GM19035 (cell line): ENCODE data around the gene NEB.
"Not testable (repeated sequence)": the region's sequence is repeated elsewhere in the genome, so short reads cannot be mapped to it uniquely, and the experiment has no call there.

Experiments used
- ATAC-seq: cut with Tn5 transposase; IDR thresholded peaks from one replicate; pipeline ENCODE4 v1.9.1; 2021; ENCODE audit not compliant: unreplicated experiment

NEB gene

DNA sequence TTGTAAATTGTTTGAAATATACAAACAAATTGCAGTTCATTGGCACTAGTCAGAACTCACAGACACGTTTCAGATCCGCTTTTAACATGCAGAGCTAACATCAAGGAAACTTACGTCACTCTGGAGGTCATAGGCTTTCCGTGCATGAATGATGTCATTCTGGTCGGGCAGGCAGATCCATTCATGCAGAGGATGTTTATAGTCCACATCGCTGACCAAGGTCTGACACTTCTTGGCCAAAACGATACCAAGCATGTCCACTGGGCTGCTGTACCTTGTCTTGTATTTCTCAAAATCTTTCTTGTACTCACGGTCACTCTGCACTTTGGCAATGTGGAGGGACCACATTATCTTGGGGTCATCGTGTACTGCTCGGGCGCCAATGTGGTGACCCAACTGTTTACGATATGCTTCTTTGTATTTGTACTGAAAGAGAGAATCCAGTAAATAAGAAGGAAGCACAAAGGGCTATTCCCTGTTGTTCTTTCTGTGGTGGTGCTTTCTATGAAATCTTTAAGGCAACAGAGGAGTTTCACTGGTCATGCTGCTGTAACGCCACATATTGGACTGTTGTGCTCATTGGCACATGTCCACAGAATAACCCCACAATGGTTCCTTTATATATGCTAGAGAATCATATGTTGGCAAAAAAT, 114.8 kb downstream of the NEB start:
- no peak for ATAC-seq

DNA sequence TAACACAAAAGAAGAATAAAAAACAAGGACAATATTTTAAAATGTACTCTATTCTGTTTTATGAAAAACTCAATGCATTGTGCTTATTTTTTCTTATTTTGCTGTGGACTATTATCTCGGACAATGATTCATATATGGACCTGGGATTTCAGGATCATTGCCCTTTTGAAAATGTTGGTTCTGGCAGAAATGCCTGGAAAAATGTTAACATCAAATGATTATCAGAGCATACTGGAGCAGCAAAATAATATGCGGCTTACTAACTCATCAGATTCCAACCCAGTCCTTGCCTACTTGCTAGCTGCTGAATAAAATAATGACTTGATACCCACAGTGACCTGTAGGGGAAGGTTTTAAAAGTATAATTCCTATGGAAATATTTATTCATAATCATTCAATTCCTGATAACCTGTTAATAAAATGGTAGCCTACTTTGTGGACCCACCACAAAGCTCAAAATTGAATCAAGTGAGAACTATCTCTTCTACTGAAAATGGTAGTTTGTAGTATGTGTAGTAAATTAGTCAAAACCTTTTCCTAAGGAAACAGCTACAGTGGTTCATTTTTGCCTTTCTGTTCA, 117.4 kb downstream of the NEB start:
- ATAC-seq: no peak

DNA sequence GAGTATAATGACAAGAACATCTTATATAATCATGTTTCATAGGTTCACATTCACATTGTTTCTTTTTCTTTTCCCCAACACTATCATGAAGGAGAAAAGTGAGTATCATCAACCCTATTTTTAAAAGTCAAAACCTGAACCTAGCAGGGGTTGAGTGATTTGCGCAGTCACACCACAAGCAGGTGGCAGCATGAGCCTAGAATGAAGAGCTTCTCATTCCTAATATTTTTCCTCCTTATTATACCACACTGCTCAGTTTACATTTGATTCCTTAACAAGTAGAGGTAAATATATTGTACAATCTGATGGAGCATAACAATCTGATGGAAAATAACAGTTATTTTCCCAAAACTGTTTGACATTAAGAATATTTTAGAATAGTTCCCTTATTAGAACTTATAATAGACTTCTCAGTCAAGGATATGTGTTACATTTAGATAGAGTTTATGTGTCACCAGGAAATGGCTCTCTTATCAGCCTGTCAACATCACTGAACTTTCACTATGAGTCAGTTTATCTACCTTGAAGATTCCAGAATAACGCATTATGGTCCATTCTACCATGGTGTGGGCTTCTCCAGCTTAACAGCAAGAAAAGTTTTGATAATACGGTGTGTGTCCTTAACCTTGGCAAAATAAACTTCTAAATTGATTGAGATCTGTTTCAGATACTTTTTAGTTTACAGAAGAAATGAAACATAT, 119.5 kb downstream of the NEB start:
- no peak for ATAC-seq

DNA sequence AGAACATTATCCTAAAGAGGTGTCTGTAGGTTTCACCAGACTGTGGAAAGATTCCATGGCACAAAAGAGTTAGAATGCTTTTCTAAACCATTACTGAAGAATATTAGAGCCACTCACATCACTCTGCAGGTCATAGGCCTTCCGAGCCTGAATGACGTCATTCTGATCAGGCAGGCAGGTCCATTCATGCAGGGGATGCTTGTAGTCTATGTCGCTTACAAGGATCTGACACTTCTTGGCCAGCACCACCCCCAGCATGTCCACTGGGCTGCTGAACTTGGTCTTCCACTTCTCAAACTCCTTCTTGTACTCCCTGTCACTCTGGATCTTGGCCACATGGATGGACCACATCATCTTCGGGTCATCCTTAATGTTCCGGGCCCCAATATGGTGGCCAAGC, 120.1 kb downstream of the NEB start:
- no peak for ATAC-seq

DNA sequence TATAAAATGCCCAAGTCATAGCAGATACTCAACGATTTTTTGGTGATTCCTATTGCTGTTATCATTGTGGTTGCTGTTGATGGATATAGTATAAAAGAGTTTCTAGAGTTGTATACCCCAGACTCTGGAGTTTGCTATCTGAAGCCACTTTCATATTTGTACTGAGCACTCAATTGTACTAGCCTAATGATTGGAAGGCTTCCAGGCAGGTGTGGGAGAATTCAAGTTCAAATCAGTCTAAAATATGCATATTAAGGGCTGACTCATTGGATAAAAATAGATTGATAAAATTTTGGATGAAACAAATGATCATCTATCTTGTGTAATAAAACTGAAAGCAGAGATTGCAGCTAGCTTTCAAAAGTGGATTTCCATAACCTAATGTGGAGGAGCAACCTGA, 122.9 kb downstream of the NEB start:
- no peak for ATAC-seq

DNA sequence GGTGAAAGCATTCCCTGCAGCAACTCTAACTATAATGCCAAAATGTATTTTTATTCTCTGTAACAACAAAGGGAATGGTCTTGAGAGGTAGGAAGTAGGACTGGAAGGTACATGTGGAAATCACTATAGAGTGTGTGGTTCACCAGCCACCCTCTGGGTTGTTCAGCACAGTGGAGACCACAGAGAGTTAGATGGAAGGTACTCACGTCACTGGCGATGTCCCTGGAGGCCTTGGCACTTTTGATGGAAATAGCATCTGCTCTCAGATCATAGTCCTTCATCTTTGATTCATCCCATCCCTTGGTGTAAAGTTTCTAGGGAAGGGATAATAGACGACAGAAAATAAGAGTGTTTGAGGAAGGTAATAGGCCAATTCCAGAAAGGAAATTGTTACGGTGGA, 124.0 kb downstream of the NEB start:
- ATAC-seq: no peak

DNA sequence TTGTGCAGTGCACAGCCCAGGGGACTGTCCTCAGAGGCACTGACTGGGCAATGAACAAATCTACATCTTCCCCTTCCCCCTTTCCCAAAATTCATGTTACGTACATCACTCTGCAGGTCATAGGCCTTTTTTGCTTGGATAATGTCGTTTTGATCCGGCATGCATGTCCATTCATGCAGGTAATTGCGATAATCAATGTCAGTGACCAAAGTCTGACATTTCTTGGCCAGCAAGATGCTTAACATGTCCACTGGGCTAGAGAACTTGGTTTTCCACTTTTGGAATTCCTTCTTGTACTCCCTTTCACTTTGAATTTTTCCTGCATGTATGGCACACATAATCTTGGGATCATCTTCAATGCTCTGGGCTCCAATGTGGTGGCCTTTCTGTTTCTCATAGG, 124.6 kb downstream of the NEB start:
- ATAC-seq: no peak

DNA sequence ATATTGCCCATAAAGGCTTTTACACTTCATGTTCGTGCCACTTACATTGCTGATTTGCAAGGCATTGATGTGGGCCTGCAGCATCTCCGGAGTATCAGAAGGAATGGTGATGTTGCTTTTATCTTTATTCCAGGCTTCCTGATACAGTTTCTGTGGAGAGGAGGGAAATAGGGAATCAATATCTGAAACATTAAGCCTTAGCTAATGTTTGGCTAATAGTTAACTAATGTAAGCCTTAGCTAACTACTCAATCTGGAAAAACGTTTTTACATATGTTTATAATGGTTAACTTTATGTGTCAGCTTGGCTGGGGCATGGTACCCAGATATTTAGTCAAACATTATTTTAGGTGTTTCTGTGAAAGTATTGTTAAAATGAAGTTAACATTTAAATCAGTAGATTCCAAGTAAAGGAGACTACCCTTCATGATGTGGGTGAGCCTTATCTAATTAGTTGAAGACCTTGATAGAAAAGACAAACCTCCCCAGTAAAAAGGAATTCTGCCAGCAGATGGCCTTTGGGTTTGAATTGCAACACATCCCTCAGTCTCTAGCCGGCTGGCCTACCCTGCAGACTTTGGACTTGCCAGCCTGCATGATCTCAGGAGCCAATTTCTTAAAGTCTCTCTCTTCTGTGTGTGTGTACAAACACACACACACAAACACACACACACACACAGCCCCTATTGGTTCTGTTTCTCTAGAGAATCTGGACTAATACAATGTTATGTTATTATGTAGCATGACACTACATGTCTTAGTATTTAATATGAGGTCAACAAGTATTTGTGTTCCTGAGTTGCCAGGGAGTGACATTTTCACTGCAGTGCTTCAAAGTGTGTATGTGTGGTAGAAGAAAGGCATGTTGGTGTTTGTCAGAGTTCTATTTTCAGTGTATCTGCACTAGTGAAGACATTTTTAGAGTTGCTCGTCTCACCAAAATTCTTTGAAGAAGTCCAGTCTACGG, 126.5 kb downstream of the NEB start:
- not testable (repeated sequence) for ATAC-seq

DNA sequence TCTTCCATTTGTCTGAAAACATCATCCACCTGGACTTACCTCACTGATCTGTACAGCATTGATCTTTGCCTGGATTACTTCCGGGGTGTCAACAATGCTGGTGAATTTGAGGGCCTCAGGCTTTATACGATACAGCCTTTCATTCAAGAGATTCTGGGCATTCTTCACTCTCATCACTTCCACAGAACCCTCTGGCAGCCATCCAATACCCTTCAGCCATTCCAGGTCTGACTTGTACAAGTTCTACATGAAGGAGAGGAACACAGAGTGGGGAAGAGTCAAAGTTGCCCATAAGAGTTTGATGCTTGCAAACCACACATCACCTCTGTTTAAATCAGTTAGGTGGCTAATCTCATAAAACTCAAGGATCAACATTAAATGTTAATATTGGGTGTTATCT, 130.7 kb downstream of the NEB start:
- ATAC-seq: not testable (repeated sequence)

DNA sequence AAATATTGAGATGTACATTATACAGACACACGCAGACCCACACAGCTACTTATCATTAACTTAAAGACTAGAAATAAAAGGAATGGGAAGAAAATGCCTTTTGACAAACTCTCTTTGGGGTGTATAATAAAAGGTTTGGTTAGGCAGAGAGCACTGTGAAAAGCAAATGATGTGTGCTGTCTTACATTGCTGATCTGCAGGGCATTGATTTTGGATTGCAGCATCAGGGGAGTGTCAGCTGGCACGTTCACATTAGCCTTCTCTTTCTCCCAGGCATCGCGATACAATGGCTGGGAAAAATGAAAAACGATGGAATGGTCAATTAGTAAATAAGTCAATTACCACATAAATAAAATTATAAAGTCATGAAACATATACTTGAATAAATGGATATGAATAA, 131.9 kb downstream of the NEB start:
- ATAC-seq: not testable (repeated sequence)

DNA sequence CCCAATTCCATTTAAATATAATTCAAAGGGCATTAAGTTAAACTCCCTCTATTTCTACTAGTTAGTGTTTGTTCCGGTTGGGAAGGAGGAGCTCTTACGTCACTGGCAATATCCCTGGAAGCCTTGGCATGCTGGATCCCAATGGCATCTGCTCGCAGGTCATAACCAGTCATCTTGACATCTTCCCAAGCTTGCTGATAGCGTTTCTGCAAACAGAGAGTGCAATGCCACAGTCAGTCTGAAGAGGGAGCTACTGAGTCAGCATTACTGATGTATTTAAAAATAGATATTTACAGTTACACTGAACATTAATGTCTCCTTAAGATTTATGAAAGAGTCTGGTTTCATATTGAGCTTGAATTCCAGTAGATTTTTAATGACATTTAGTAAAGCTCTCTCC, 132.5 kb downstream of the NEB start:
- not testable (repeated sequence) for ATAC-seq

DNA sequence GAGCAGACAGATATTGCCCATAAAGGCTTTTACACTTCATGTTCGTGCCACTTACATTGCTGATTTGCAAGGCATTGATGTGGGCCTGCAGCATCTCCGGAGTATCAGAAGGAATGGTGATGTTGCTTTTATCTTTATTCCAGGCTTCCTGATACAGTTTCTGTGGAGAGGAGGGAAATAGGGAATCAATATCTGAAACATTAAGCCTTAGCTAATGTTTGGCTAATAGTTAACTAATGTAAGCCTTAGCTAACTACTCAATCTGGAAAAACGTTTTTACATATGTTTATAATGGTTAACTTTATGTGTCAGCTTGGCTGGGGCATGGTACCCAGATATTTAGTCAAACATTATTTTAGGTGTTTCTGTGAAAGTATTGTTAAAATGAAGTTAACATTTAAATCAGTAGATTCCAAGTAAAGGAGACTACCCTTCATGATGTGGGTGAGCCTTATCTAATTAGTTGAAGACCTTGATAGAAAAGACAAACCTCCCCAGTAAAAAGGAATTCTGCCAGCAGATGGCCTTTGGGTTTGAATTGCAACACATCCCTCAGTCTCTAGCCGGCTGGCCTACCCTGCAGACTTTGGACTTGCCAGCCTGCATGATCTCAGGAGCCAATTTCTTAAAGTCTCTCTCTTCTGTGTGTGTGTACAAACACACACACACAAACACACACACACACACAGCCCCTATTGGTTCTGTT, 137.2 kb downstream of the NEB start:
- ATAC-seq: not testable (repeated sequence)

DNA sequence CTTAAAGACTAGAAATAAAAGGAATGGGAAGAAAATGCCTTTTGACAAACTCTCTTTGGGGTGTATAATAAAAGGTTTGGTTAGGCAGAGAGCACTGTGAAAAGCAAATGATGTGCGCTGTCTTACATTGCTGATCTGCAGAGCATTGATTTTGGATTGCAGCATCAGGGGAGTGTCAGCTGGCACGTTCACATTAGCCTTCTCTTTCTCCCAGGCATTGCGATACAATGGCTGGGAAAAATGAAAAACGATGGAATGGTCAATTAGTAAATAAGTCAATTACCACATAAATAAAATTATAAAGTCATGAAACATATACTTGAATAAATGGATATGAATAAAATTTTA, 142.4 kb downstream of the NEB start:
- not testable (repeated sequence) for ATAC-seq

DNA sequence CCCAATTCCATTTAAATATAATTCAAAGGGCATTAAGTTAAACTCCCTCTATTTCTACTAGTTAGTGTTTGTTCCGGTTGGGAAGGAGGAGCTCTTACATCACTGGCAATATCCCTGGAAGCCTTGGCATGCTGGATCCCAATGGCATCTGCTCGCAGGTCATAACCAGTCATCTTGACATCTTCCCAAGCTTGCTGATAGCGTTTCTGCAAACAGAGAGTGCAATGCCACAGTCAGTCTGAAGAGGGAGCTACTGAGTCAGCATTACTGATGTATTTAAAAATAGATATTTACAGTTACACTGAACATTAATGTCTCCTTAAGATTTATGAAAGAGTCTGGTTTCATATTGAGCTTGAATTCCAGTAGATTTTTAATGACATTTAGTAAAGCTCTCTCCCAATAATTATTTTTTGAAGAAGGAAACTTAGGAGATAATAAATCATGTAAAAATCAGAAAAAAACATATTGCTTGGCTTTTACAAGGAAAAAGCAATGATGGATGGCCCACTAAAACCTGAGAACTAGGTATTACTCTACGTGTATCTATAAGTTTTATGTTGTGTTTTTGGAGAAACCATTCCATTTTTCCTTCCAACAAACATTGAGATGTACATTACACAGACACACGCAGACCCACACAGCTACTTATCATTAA, 142.9 kb downstream of the NEB start:
- peak; percentile 63 for ATAC-seq

DNA sequence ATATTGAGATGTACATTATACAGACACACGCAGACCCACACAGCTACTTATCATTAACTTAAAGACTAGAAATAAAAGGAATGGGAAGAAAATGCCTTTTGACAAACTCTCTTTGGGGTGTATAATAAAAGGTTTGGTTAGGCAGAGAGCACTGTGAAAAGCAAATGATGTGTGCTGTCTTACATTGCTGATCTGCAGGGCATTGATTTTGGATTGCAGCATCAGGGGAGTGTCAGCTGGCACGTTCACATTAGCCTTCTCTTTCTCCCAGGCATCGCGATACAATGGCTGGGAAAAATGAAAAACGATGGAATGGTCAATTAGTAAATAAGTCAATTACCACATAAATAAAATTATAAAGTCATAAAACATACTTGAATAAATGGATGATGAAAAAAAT, 153.0 kb downstream of the NEB start:
- ATAC-seq: not testable (repeated sequence)

DNA sequence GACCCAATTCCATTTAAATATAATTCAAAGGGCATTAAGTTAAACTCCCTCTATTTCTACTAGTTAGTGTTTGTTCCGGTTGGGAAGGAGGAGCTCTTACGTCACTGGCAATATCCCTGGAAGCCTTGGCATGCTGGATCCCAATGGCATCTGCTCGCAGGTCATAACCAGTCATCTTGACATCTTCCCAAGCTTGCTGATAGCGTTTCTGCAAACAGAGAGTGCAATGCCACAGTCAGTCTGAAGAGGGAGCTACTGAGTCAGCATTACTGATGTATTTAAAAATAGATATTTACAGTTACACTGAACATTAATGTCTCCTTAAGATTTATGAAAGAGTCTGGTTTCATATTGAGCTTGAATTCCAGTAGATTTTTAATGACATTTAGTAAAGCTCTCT, 153.6 kb downstream of the NEB start:
- ATAC-seq: peak; percentile 65

DNA sequence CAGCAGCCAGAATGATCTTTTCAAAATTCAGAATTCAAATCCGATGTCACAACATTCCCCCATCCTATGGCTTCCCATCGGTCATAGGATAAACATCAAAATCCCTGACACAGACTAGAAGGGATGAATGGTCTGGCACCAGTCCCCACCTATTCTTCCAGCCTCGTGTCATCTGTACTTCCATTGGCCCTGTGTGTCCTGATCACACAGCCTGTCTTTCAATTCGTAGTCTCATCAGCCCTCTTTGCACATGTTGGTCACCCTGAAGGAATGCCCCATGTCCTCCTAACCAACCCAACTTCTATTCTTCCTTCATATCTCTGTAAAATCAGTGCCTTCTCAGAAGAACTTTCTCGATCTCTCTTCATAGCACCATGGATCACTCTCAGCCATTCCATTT, 157.2 kb downstream of the NEB start:
- no peak for ATAC-seq

DNA sequence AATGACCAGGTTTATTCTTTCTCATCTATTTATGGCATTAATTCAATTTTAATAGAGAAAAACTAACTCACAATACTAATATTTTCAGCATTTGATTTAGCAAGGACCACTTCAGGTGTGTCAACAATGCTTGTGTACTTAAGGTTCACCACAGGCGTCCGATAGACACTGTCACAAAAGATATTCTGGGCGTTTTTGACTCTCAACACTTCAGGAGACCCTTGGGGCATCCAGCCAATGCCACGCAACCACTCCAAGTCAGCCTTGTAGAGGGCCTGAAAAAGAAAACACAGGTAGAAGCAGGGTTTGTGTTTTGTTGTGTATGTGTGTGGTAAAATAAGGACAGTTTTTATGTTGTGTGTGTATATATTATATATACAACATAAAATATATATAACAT, 158.2 kb downstream of the NEB start:
- no peak for ATAC-seq

DNA sequence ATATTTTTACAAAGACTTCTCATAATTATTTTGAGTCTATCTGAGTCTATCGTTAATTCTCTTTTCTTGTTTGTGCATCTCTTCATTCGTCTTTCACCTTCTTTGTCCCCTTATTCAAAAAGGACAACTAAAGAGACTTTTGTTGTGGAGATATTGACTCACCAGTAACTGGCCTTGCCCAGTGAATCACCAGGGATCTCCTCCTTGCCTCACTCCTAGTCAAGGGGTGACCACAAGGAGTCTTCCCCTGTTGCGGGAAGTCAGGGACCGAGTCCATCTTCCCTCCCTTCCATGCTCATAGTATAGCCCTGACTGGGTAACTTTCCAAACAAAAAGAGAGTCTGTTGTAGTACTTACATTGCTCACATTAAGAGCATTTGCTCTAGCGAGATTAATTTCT, 158.9 kb downstream of the NEB start:
- ATAC-seq: no peak

DNA sequence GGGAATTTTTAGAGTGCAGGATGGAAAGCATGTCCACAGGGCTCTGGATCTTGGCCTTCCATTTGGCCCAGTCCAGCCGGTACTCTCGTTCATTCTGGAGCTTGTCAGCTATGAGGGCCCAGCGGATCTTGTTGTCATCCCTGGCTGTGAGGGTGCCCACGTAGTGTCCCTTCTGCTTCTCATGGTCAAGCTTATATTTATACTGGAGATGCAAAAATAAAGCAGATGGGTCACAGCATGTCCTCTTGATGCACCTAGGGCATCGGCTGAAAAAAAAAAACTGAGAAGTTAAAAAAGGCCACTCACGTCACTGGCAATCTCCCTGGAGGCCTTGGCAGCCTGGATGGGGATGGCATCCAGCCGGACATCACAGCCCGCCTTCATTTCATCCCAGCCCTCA, 164.1 kb downstream of the NEB start:
- ATAC-seq: no peak
